Inflammatory macrophage treated with lipopolysaccharide for 4 hours (primary cell): ENCODE measurements around the gene FREY1.

ENCODE experiments used
- DNase-seq: peaks from one replicate; pipeline ENCODE4 v3.0.0-alpha.2; 2020

Gene FREY1

GRCh38 chr11:45889966-45890365, 17.1 kb downstream of the FREY1 start:
- DNase-seq = no peak

DNA sequence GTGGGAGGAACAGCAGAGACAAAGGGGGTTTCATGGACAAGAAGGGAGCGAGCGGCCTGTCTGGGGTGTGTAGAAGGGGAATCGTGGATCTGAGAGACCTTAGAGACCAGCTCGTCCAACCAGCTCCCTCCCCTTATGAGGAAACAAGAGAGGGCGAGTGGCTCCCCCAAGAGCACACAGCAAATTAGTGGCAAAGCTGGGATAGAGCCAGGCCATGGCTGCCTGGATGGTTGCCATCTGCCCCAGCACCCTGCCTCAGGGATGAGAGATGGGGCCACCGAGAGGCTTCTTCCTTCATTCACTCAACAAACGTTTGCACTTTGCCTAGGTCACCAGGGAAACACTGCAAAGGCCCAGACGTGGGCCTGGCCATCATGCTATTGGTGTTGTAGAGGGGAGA, 17.5 kb downstream of the FREY1 start:
- DNase-seq = no peak

GRCh38 chr11:45887587-45887986, 19.5 kb downstream of the FREY1 start:
- DNase-seq = no peak

DNA sequence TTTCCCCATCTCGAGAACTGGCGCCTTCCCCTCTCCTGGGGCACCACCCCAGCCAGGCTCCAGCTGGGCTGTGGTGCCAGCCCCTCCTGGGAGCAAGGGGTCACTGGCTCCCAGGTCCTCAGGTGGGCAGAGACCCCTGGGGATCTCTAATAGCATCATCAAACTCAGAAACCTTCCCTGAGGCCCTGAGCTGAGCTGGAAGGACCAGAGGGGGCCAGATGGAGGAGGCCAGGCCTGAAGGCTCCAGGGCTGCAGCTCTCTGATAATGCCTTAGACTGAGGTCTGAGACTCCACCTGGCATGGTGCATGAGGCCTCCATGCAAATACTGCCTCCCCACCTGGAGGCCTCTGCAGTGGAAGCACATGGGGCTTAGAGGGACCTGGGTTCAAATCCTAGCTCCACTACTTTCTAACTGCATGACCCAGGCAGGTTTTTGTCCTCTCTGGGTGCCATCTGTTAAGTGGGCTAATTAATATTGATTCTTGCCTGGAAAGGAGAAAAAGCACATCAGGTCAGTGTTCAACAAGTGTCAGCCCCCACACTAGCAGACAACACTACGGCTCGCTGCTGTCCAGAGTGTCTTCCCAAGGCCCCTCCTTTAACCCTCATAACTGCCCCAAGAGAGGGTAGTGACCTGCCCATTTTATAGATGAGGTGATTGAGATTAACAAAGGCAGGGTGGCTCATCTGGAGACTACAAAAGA, 20.1 kb downstream of the FREY1 start:
- no peak for DNase-seq

DNA sequence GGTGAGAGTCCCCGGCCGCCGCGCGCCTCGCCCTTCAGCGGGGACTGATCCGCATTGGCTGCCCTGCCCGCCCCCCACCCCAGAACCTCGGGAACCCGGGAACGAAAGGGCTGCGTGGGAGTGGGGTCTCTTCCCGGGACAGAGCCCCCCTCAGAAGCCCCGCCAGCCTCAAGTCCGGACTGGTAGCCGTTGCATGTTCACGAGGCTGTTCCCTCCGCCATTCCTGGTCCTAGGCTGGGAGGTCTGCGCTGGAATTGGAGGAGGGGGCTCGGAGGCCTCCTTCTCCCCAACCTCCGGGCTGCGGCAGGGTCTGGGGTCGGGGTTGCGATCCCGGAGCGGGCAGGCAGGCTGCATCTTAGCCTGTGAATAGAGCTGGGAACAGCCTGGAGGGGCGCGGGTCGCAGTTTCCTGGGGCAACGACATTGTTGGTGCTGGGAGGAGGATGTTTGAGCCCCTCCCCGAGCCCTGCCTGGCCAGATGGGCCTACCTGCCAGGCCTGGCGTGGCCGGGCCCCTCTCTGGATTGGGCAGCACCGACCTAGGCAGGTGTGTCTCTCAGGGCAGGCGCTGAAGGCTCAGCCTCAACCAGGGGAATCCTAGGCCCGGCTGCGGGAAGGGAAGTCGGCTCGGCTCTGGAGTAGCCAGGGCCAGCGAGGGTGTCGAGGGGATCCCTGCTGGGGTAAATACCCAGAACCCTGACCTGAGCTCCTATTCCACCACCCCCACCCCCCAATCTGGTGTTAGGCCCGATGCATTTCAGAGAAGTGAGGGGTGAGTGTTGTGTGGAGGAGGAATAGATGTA, 20.9 kb downstream of the FREY1 start:
- no peak for DNase-seq

GRCh38 chr11:45885274-45885920, 21.7 kb downstream of the FREY1 start, which contains the start of gene MAPK8IP1:
Gene MAPK8IP1 (plus strand): TSS chr11:45885651. CDS start chr11:45885821, 170 bp downstream.
- peak; percentile 20 for DNase-seq

DNA sequence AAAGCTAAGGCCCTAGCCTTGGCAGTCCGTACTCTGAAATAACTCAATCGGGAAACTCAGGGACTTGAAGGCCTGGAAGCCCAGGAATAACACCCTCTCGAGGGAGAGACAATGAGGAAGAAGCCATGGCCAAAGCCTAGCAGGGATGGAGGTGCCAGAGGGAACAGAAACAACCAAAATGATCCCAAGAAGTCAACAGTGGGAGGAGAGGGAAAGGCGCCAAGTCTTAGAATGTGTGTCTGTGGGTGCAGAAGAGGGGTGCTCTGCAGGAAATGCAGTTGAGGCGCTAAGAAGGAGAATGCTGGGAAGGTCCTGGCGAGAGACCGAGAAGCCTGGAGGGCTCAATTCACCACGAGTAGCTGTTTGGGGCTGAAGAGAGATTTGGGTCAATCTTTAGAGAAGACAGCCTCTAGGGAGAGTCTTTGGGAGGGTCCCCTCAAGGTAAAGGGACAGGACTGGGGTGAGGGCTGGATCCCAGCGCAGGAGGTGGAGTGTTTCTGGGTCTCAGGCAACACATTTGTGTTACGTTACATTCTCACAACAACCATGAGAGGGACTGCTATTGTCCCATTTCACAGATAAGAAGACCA, 22.4 kb downstream of the FREY1 start:
- DNase-seq = no peak

DNA sequence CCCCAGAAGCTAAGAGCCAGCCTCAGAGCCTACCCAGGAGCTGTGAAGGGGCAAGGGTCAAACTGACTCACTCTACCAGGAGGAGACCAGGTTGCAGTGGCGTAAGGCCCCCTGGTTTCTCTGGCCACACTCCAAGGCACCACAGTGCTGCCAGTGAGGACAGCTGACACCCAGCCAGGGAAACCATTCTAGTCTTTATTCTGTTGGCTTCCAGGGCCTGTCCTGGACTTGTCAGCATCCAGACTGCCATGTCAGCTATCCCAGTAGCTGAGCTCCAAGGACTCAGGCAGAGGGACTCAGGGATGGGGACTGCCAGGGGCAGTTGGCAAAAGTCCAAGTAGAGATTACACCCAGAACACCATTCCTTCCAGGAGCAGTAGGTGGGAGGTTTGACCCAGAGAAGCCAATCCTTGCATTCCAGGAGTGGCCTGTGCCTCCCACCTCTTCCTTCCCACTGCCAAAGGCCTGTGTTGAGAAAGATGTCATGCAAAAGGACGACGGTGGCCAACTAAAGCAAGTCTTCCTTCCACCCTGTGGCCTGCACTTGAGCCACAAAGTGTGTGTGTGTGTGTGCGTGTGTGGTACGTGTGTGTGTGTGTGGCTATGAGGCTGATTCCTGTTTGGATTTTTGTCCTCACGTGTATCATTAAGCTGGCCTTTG, 25.2 kb downstream of the FREY1 start:
- no peak for DNase-seq

GRCh38 chr11:45880772-45881570, 26.1 kb downstream of the FREY1 start:
- no peak for DNase-seq

GRCh38 chr11:45879803-45880686, 27.0 kb downstream of the FREY1 start:
- no peak for DNase-seq

DNA sequence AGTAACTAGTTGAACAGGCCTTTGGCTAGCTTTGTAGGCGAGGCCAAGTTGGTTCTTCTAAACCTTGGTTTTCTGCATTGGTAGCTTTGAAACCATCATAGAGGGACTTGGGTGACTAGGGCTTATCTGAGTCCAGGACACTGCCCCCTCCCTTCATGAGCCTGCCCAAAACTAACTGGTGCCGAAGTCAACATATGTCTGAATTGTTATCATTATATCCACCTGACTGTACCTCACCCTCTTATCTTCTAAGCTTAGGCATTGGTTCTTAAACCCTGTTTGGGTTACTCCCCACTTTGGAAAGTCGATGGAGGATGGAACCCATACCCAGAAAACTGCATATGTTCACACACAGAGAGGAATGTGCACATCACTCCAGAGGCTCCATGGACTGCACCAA, 29.2 kb downstream of the FREY1 start:
- no peak for DNase-seq

GRCh38 chr11:45877221-45877620, 29.9 kb downstream of the FREY1 start:
- no peak for DNase-seq

DNA sequence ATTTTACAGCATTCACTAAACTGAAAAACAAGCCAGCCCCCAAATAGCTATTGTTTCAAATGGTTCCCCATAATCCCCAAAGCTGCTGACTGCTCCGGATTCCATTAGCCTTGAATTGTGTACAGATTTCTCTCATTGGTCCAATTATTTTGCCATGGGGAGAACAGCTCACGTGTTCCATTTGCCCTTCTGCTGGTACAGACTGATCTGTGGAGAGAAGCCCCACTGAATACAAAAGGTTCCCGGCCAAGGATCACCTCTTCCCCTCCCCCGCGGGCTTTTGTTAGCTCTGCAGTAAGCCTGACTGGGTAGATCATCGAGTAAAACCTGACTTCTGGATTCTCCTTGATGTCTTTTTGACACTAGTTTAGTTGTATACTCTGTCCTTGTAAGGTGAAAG, 30.7 kb downstream of the FREY1 start:
- no peak for DNase-seq

DNA sequence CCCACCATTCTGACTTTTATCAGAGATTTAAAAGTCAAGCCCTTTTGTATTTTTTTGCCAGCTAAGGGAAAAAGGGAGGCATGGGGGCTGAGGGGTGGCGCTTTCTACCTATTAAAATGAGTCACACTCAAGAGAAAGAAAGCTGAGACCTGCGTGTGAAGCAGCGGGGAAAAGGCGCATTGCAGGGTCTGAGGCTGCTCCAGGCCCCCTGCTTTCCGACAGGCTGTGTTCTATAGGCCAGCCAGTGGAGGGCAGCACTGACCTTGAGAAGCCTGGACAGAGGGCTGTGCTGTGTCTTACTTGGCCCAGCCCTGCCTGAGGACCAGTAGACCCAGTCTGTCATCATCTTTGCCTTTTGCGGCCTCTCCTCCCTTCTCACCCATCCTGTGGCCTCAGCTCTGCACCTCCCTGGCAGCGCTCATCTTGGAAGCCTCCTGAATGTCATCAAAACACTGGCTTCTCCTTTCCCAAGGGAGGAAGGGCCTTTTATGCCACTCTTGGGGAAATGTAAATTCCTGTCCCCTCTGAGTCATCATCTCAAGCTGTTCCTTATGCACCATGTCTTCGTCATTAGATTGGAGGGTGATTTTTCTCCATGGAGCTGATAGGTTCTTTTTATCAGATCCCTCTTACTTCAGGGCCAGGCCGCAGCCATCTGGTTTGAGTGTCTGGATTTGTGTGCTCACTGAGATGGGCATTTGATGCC, 34.3 kb downstream of the FREY1 start:
- peak; percentile 54 for DNase-seq

DNA sequence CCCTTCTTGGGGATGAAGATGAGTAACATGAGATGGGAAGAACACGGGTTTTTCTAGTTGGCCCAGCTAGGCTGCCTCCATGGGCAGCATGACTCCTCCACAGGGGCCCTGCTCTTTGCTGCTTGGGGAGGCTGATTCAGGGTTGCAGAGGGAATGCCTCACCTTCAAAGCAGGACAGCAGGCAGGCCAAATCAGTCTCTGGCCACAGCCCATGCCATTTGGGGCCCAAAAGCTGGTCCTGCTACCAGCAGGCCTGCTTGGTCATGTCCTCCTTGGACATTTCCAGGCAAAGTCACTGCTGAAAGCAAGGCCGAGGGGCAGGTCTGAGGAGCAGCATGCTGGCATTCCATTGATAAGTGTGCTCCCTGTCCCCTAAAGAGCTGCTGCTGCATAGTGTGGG, 35.4 kb downstream of the FREY1 start:
- no peak for DNase-seq

DNA sequence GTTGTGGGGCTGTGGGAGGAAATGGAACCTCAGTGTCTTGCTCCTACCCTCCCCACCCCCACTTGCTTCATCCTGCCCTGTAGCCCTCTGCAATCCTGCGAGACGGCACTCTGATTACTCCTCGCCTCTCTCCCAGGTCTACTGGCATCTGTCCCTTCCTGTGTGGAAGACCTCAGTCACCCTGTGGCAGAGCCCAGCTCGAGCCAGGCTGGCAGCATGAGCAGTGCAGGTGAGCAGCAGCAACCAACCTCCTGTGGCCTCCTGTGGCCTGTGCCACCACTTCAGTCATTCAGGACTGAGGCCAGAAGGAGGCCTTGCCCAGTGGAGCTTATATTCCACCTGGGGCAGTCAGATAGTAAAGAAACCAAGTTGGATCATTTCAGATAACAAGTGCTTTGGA, 36.4 kb downstream of the FREY1 start:
- DNase-seq = no peak

DNA sequence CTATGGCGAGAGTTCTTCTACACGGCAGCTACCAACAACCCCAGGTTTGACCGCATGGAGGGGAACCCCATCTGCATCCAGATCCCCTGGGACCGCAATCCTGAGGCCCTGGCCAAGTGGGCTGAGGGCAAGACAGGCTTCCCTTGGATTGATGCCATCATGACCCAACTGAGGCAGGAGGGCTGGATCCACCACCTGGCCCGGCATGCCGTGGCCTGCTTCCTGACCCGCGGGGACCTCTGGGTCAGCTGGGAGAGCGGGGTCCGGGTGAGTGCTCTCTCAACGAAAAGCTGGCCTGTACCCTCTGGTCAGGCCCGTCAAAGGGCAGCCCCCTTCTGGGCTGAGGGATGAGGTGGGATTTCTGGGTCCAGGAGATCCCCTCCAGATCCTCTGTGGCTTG, 37.5 kb downstream of the FREY1 start:
- DNase-seq = no peak

GRCh38 chr11:45864041-45864440, 43.0 kb downstream of the FREY1 start:
- DNase-seq = no peak

DNA sequence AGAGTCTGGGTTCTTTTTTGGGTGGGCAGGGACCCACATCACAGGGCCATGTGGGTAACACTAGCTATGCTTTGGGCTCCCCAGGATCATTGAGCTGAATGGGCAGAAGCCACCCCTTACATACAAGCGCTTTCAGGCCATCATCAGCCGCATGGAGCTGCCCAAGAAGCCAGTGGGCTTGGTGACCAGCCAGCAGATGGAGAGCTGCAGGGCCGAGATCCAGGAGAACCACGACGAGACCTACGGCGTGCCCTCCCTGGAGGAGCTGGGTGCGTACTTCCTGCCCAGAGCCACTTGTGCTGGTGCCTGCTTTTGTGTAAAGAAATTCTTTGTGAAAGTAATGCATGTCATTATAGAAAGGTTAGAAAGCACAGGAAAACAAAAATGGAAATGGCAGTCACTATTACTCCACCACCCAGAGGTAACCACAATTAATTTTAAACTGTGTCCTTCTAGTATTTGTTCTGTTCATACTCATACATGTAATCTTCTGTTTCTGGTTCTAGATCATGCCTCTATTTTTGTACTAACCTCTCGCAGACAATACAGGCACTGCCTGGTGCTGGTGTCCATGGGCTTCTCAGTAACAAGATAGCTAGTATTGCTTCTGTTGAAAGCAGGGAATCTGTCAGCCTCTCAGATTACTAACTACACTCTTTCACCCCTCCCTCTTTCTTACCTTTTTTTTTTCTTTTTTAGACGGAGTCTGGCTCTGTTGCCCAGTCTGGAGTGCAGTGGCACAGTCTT, 46.1 kb downstream of the FREY1 start:
- no peak for DNase-seq

GRCh38 chr11:45860348-45860747, 46.7 kb downstream of the FREY1 start:
- no peak for DNase-seq
